ENCODE data around the gene PHF8. TPM values are rescaled to one million over a fixed set of nuclear protein-coding genes. Genes with fewer than 3 reads are reported as not detected.

PHF8 gene
- total RNA-seq, 1 donor from 2014 or later: 16.6 TPM

DNA sequence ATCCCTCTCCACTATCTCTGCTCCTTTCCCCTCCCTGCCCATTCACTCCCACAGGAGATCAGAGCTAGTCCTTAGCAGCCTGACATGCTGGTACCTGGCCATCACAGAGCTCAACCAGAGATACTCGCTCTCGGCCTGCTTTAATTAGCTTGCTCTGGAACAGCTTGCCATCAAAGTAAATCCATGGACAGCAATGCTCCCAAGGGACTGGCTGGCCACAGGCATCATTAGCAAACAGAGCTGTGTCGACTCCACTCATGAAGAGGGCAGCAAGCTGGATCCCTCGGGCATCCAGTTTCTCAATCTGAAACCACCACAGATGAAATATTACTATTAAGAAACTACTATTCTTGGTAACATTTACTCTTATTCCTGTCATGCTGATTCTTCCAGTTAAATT, 43.4 kb upstream of the PHF8 start:
- Mint-ChIP-seq H3K9me3 (ENCODE audit: low read depth) (no peaks in the 10 kb centered on the region), H3K27me3 (ENCODE audit: low read depth) (no peaks in the 10 kb centered on the region), H3K4me3 (ENCODE audit: unreplicated experiment) (no peak overlapping the region), H3K36me3 (ENCODE audit: low read depth) (peaks cover 6% of the 10 kb centered on the region), H3K27ac (ENCODE audit: unreplicated experiment) (no peak overlapping the region), H3K4me1 (ENCODE audit: low read depth) (peaks cover 5% of the 10 kb centered on the region)
- TF ChIP-seq CTCF (IDR thresholded peaks at IDR 0.05): no peak
- DNase-seq (ENCODE audit: low spot score): no peak

DNA sequence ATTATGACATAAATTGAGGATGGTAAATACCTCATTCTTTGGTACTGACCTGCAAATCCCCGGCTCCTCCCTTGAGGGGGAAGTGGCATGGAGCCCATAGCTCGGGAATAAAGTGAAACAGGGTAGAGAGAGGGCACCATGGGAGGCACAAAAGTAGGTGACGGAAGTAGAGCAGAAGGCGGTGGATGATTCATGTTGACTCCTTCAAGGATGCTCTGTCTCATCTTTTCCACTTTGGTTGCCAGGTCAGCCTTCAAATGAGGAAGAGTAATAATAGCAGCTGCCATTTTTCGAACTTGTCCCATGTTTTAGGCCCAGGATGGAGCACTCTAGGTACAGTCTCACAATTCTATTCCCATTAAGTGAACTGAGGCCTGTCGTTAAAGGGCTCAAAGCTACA, 41.4 kb upstream of the PHF8 start:
- Mint-ChIP-seq H3K4me3 (ENCODE audit: unreplicated experiment) (no peak overlapping the region), H3K27me3 (ENCODE audit: low read depth) (no peaks in the 10 kb centered on the region), H3K9me3 (ENCODE audit: low read depth) (no peaks in the 10 kb centered on the region), H3K27ac (ENCODE audit: unreplicated experiment) (no peak overlapping the region), H3K36me3 (ENCODE audit: low read depth) (peaks cover 6% of the 10 kb centered on the region), H3K4me1 (ENCODE audit: low read depth) (peaks cover 5% of the 10 kb centered on the region)
- no peak for TF ChIP-seq CTCF (IDR thresholded peaks at IDR 0.05)
- no peak for DNase-seq (ENCODE audit: low spot score)

- Mint-ChIP-seq H3K9me3 (ENCODE audit: low read depth) (peaks cover 3% of the 10 kb centered on the region), H3K27ac (ENCODE audit: unreplicated experiment) (no peak overlapping the region), H3K36me3 (ENCODE audit: low read depth) (peaks cover 2% of the 10 kb centered on the region), H3K4me3 (ENCODE audit: unreplicated experiment) (no peak overlapping the region), H3K4me1 (ENCODE audit: low read depth) (no peaks in the 10 kb centered on the region), H3K27me3 (ENCODE audit: low read depth) (no peaks in the 10 kb centered on the region)
- no peak for TF ChIP-seq CTCF (IDR thresholded peaks at IDR 0.05)
- no peak for DNase-seq (ENCODE audit: low spot score)
Observed at GRCh38 chrX:54076903-54077302, 32.6 kb upstream of the PHF8 start.

DNA sequence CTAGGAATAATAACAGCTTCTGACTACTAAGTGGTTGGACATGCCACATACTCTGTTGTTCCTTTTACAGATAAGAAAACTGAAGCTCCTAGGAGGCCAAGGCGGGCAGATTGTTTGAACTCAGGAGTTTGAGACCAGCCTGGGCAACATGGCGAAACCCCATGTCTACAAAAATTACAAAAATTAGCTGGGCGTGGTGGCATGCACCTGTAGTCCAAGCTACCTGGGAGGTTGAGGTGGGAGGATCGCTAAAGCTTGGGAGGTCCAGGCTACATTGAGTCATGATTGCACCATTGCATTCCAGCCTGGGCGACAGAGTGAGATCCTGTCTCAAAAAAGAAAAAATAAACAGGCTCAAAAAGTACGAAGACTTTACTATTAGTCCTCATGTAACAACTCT, 30.6 kb upstream of the PHF8 start:
- no peaks in the 10 kb centered on the region for H3K27me3 Mint-ChIP-seq (ENCODE audit: low read depth)
- no peak overlapping the region for H3K27ac Mint-ChIP-seq (ENCODE audit: unreplicated experiment)
- no peak overlapping the region for H3K4me3 Mint-ChIP-seq (ENCODE audit: unreplicated experiment)
- peaks cover 3% of the 10 kb centered on the region for H3K9me3 Mint-ChIP-seq (ENCODE audit: low read depth)
- H3K4me1 Mint-ChIP-seq (ENCODE audit: low read depth): no peaks in the 10 kb centered on the region
- no peak for DNase-seq (ENCODE audit: low spot score)
- TF ChIP-seq CTCF (IDR thresholded peaks at IDR 0.05): no peak
- H3K36me3 Mint-ChIP-seq (ENCODE audit: low read depth): peaks cover 6% of the 10 kb centered on the region

- no peak for TF ChIP-seq CTCF (IDR thresholded peaks at IDR 0.05)
- Mint-ChIP-seq H3K27me3 (ENCODE audit: low read depth) (no peaks in the 10 kb centered on the region), H3K9me3 (ENCODE audit: low read depth) (peaks cover 11% of the 10 kb centered on the region), H3K4me1 (ENCODE audit: low read depth) (no peaks in the 10 kb centered on the region), H3K27ac (ENCODE audit: unreplicated experiment) (no peak overlapping the region), H3K4me3 (ENCODE audit: unreplicated experiment) (no peak overlapping the region), H3K36me3 (ENCODE audit: low read depth) (peaks cover 9% of the 10 kb centered on the region)
- DNase-seq (ENCODE audit: low spot score): no peak
Observed at GRCh38 chrX:54067766-54068165, 23.5 kb upstream of the PHF8 start.
